Endothelial cell of umbilical vein (primary cell): ENCODE data around the gene MAST4. TPM values are rescaled to one million over a fixed set of nuclear protein-coding genes. Genes with fewer than 3 reads are reported as not detected.

ENCODE experiments used
- BruUV-seq: library from RNA; stranded (reverse); fragments of 400-500 nt; replicated peaks from 2 replicates; lab custom pipeline; 2021; lab: Mats Ljungman, UMichigan
- CTCF ChIA-PET: fragments of 300-600, 350-600 bp; sonication (Branson Sonifier 250); formaldehyde crosslinking; loops from one replicate; lab custom pipeline; 2021; ENCODE audit warnings: antibody characterized with exemption, inconsistent platforms; lab: Charles Lee
- POLR2A ChIA-PET: fragments of 300-600, 350-600 bp; sonication (Branson Sonifier 250); formaldehyde crosslinking; loops from one replicate; lab custom pipeline; 2021; ENCODE audit warnings: antibody characterized with exemption, inconsistent platforms; lab: Charles Lee
- DNase-seq: peaks from one replicate; pipeline ENCODE4 v3.0.0-alpha.2; 2011; ENCODE audit warnings: low read depth, low spot score
- FAIRE-seq: peaks from 2 replicates; lab custom pipeline; 2011; peaks lifted over from hg19 to GRCh38; lab: Jason Lieb, UNC
- H2AFZ ChIP-seq: 2 replicates; pipeline ENCODE4 v1.6.0; 2012; ENCODE audit warnings: low read depth, low read length, control low read depth, inconsistent platforms
- H3K27ac ChIP-seq: 2 replicates; pipeline ENCODE4 v1.5.1; 2011; ENCODE audit warnings: low read depth, mild to moderate bottlenecking, control low read depth, low read length, moderate library complexity; ENCODE audit not compliant: insufficient read depth
- H3K27me3 ChIP-seq, 2 experiments: 2 replicates each; pipeline versions ENCODE4 v1.6.0 to v1.6.1; 2011; ENCODE audit warnings: low read length in 2 of 2, mixed read lengths in 1 of 2; ENCODE audit not compliant: control insufficient read depth in 2 of 2, insufficient read depth in 2 of 2
- H3K36me3 ChIP-seq, 2 experiments: 2 replicates in 1 of 2; 3 replicates in 1 of 2; pipeline ENCODE4 v1.5.1; 2011; ENCODE audit warnings: low read length in 2 of 2, mild to moderate bottlenecking in 1 of 2, moderate library complexity in 1 of 2; ENCODE audit not compliant: control insufficient read depth in 2 of 2, insufficient read depth in 2 of 2; ENCODE audit errors: extremely low read depth in 1 of 2
- H3K4me1 ChIP-seq: 3 replicates; pipeline ENCODE4 v1.5.1; 2011; ENCODE audit warnings: mild to moderate bottlenecking, low read length; ENCODE audit not compliant: control insufficient read depth, insufficient read depth; ENCODE audit errors: extremely low read depth
- H3K4me2 ChIP-seq: 2 replicates; pipeline ENCODE4 v1.6.1; 2011; ENCODE audit warnings: low read length, control low read depth, mixed read lengths; ENCODE audit not compliant: insufficient read depth
- H3K4me3 ChIP-seq, 3 experiments: fragments of 200-600 bp in 1 of 3; sonication (generic), shearing (Covaris generic) in 1 of 3; replicated peaks in 1 of 3; 2 replicates each; pipeline ENCODE4 v1.5.1; 2011 to 2016; ENCODE audit warnings: control low read depth in 3 of 3, low read length in 3 of 3, mild to moderate bottlenecking in 2 of 3, inconsistent platforms in 1 of 3, low read depth in 1 of 3, moderate library complexity in 1 of 3; ENCODE audit not compliant: insufficient read depth in 1 of 3
- H3K79me2 ChIP-seq: 2 replicates; pipeline ENCODE4 v1.6.0; 2012; ENCODE audit warnings: low read length, inconsistent platforms; ENCODE audit not compliant: control insufficient read depth, insufficient read depth
- H3K9ac ChIP-seq: replicated peaks from 2 replicates; pipeline ENCODE3; 2011; ENCODE audit warnings: low read length, control low read depth; ENCODE audit not compliant: insufficient read depth; ENCODE audit errors: extremely low read depth
- H3K9me1 ChIP-seq: replicated peaks from 3 replicates; pipeline ENCODE4 v1.6.0; 2011; ENCODE audit warnings: mild to moderate bottlenecking, low read length; ENCODE audit not compliant: control insufficient read depth, insufficient read depth; ENCODE audit errors: extremely low read depth
- H3K9me3 ChIP-seq: replicated peaks from 2 replicates; pipeline ENCODE4 v1.5.1; 2012; ENCODE audit warnings: low read length, inconsistent platforms; ENCODE audit not compliant: control insufficient read depth, insufficient read depth
- H4K20me1 ChIP-seq: replicated peaks from 2 replicates; pipeline ENCODE3; 2011; ENCODE audit warnings: mild to moderate bottlenecking, low read length; ENCODE audit not compliant: control insufficient read depth, insufficient read depth; ENCODE audit errors: extremely low read depth
- CTCF ChIP-seq, 2 donors: IDR thresholded peaks; 1 replicate in 1 of 2; 2 replicates in 1 of 2; pipeline ENCODE4 v1.5.1; 2011; ENCODE audit warnings: low read length in 2 of 2, mild to moderate bottlenecking in 2 of 2, moderate library complexity in 2 of 2, control low read depth in 1 of 2, inconsistent platforms in 1 of 2, low read depth in 1 of 2; ENCODE audit not compliant: insufficient read depth in 1 of 2; ENCODE audit errors: extremely low read depth in 1 of 2
- EZH2 ChIP-seq: IDR thresholded peaks from 2 replicates; pipeline ENCODE4 v1.6.1; 2012; ENCODE audit warnings: borderline replicate concordance, low read depth, mild to moderate bottlenecking, moderate library complexity, low read length, inconsistent platforms; ENCODE audit not compliant: severe bottlenecking
- FOS ChIP-seq: IDR thresholded peaks from 2 replicates; pipeline ENCODE4 v1.6.1; 2011; ENCODE audit warnings: mild to moderate bottlenecking, low read length, moderate library complexity, borderline replicate concordance; ENCODE audit not compliant: insufficient read depth
- GATA2 ChIP-seq: IDR thresholded peaks from 2 replicates; pipeline ENCODE4 v1.7.0; 2011; ENCODE audit warnings: low read depth, mild to moderate bottlenecking, moderate library complexity, mixed read lengths, low read length; ENCODE audit not compliant: insufficient read length, insufficient read depth
- JUN ChIP-seq: IDR thresholded peaks from 2 replicates; pipeline ENCODE4 v1.6.1; 2011; ENCODE audit warnings: borderline replicate concordance, low read depth; ENCODE audit not compliant: insufficient read length, insufficient read depth
- MYC ChIP-seq: IDR thresholded peaks from one replicate; pipeline ENCODE4 v1.6.1; 2011; ENCODE audit warnings: mild to moderate bottlenecking, low read depth, low read length
- POLR2A ChIP-seq: IDR thresholded peaks from 2 replicates; pipeline ENCODE4 v1.6.1; 2012; ENCODE audit warnings: low read depth, mild to moderate bottlenecking, control low read depth, low read length
- POLR2AphosphoS5 ChIP-seq: IDR thresholded peaks from 2 replicates; pipeline ENCODE4 v1.6.1; 2012; ENCODE audit warnings: low read depth, mild to moderate bottlenecking, control low read depth, low read length, moderate library complexity; ENCODE audit not compliant: insufficient read depth
- dilution Hi-C: fragments of 300-500 bp; cut with MboI; formaldehyde crosslinking; loops from one replicate; pipeline ENCODE4 v1.15.0; 2019; ENCODE audit warnings: low sequenced_read_pairs; ENCODE audit not compliant: extremely low pct_ligation_motif_present
- intact Hi-C: fragments of 100-400 bp; cut with micrococcal nuclease; formaldehyde crosslinking; loops from one replicate; pipeline ENCODE4 v1.10.0; 2022
- polyA plus RNA-seq, 4 experiments: library from polyadenylated mRNA; depleted of rRNA in 3 of 4; stranded (reverse) in 3 of 4; unstranded in 1 of 4; fragments of >200 nt; gene quantifications; 2 replicates each; pipeline versions ENCODE4 v1.2.1 to v1.2.3, GENCODE V29; 2011 to 2012; ENCODE audit warnings: missing spikeins in 1 of 4
- total RNA-seq: library from RNA; stranded (reverse); gene quantifications from 2 replicates; pipeline ENCODE4 v1.2.3, GENCODE V29; 2021
- TF ChIP-seq, protein P1 (sequence below): IDR thresholded peaks from 2 replicates; pipeline ENCODE4 v1.6.1; 2011; ENCODE audit not compliant: insufficient read depth, insufficient read length

Gene MAST4
- total and polyA plus RNA-seq, 2 donors (not counting 3 experiments of a cell fraction or from before 2014, with no cell fraction given) = 40.2 to 116 TPM

DNA sequence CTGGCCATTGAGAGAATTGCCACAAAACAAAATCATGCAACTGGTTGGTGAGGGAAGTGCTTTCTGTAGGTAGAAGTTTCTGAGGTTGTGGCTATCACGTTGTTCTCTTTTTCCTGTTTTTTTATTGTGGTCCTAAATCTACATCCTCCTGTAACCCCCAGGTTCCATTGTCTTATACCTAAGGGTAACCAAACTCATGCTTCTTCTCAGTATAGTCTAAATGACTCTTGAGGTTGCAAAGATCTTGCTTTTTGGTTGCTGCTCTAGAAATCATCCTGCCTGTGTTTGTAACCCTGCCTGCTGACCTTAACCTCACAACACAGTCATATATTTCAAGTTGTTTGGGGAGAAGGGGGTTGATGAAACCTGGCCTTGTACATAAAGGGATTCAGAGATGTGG lies 327.3 kb downstream of the MAST4 start:
- CTCF ChIA-PET = no interaction called here
- FAIRE-seq = no peak

More for the DNA sequence above, 327.3 kb downstream of the MAST4 start:
- intact Hi-C loops (no loop called here), dilution Hi-C loops (no loop called here)
- no peaks in the 10 kb centered on the region for H4K20me1 ChIP-seq
- no peaks in the 10 kb centered on the region for H3K4me1 ChIP-seq
- no TSS peak for BruUV-seq
- no peaks in the 10 kb centered on the region for H3K9me3 ChIP-seq
- H3K4me2 ChIP-seq = no peak overlapping the region
- H2AFZ ChIP-seq = no peak overlapping the region
- no peak overlapping the region for H3K9ac ChIP-seq
- TF ChIP-seq FOS = no peak
- no peak for TF ChIP-seq POLR2A
- TF ChIP-seq MYC = no peak
- no peak for TF ChIP-seq CTCF (IDR thresholded peaks at IDR 0.05; ENCODE audit: extremely low read depth in 1 of 2, insufficient read depth in 1 of 2, low read depth in 1 of 2, low read length in 2 of 2)
- no peak for TF ChIP-seq GATA2
- TF ChIP-seq, protein P1, sequence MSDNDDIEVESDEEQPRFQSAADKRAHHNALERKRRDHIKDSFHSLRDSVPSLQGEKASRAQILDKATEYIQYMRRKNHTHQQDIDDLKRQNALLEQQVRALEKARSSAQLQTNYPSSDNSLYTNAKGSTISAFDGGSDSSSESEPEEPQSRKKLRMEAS = no peak
- no peak for TF ChIP-seq EZH2
- TF ChIP-seq POLR2AphosphoS5 = no peak
- TF ChIP-seq JUN = no peak
- H3K79me2 ChIP-seq = no peaks in the 10 kb centered on the region
- H3K9me1 ChIP-seq = no peaks in the 10 kb centered on the region
- POLR2A ChIA-PET = no interaction called here
- no peaks in the 10 kb centered on the region for H3K27me3 ChIP-seq
- peaks cover 2 to 4% of the 10 kb centered on the region in 2 experiments for H3K36me3 ChIP-seq
- H3K4me3 ChIP-seq = no peak overlapping the region
- H3K27ac ChIP-seq = no peak overlapping the region
- DNase-seq = no peak
